Gastrocnemius medialis (tissue), 4 donors: ENCODE data around the gene ANKRD40CL.

Experiments
- CTCF ChIP-seq, 5 experiments: fragments of 450-650 bp in 3 of 5; fragments of 200-600 bp in 2 of 5; sonication (generic) in 2 of 5; IDR thresholded peaks in 4 of 5; conservative IDR thresholded peaks in 1 of 5; 1 replicate in 4 of 5; 2 replicates in 1 of 5; pipeline ENCODE4 v1.5.1; 2016 to 2019; ENCODE audit warnings: antibody characterized with exemption in 5 of 5, mild to moderate bottlenecking in 3 of 5, moderate library complexity in 3 of 5
- POLR2A ChIP-seq, 2 donors: fragments of 450-650 bp; IDR thresholded peaks; one replicate each; pipeline ENCODE4 v1.6.1; 2017; ENCODE audit warnings: antibody characterized with exemption in 2 of 2, mild to moderate bottlenecking in 2 of 2, moderate library complexity in 2 of 2

- no peak for TF ChIP-seq CTCF (IDR thresholded peaks at IDR 0.05 in 4 of 5, conservative IDR thresholded peaks at IDR 0.05 in 1 of 5)
- TF ChIP-seq POLR2A (IDR thresholded peaks at IDR 0.05): no peak
Measured at GRCh38 chr17:50767030-50767429, 288 bp downstream of the ANKRD40CL start.
